Common myeloid progenitor, CD34-positive (primary cell): ENCODE data around the gene DYNLT4.
"Not testable (repeated sequence)": the region's sequence is repeated elsewhere in the genome, so short reads cannot be mapped to it uniquely, and the experiment has no call there.

Experiments used
- CTCF ChIA-PET: fragments of 350-600 bp; sonication (Branson Sonifier 250); formaldehyde crosslinking; loops from one replicate; lab custom pipeline; 2021; ENCODE audit warnings: antibody characterized with exemption; lab: Charles Lee
- POLR2A ChIA-PET: fragments of 350-600 bp; sonication (Branson Sonifier 250); formaldehyde crosslinking; loops from one replicate; lab custom pipeline; 2021; ENCODE audit warnings: antibody characterized with exemption; lab: Charles Lee
- DNase-seq, 3 donors: peaks; one replicate each; pipeline versions ENCODE4 v3.0.0 to v3.0.0-alpha.2; 2013
- H3K27ac ChIP-seq, 2 experiments: 1 replicate in 1 of 2; 2 replicates in 1 of 2; pipeline ENCODE4 v1.7.0; 2013; ENCODE audit warnings: inconsistent platforms in 2 of 2, low read length in 2 of 2, mild to moderate bottlenecking in 2 of 2, low read depth in 1 of 2, moderate library complexity in 1 of 2; ENCODE audit not compliant: severe bottlenecking in 2 of 2, insufficient read depth in 1 of 2, poor library complexity in 1 of 2
- H3K27me3 ChIP-seq, 5 experiments: replicated peaks in 2 of 5; 1 replicate in 3 of 5; 2 replicates in 2 of 5; pipeline versions ENCODE4 v1.6.1 to v1.7.0; 2013; ENCODE audit warnings: low read length in 4 of 5, mild to moderate bottlenecking in 2 of 5, moderate library complexity in 2 of 5, inconsistent platforms in 1 of 5; ENCODE audit not compliant: insufficient read depth in 5 of 5, control insufficient read depth in 4 of 5
- H3K36me3 ChIP-seq, 4 experiments: 1 replicate in 2 of 4; 2 replicates in 2 of 4; pipeline versions ENCODE4 v1.6.1 to v1.7.0; 2013; ENCODE audit warnings: low read length in 3 of 4, control low read depth in 1 of 4, mild to moderate bottlenecking in 1 of 4; ENCODE audit not compliant: control insufficient read depth in 4 of 4, insufficient read depth in 4 of 4
- H3K4me1 ChIP-seq, 4 experiments: 1 replicate in 3 of 4; 2 replicates in 1 of 4; pipeline versions ENCODE4 v1.6.1 to v1.7.1; 2013; ENCODE audit warnings: low read length in 3 of 4, mild to moderate bottlenecking in 3 of 4, control low read depth in 1 of 4, inconsistent platforms in 1 of 4, moderate library complexity in 1 of 4; ENCODE audit not compliant: control insufficient read depth in 4 of 4, insufficient read depth in 4 of 4; ENCODE audit errors: control extremely low read depth in 1 of 4
- H3K4me3 ChIP-seq, 7 experiments: 1 replicate in 4 of 7; 2 replicates in 3 of 7; pipeline versions ENCODE4 v1.5.1 to v1.7.0; 2013; ENCODE audit warnings: mild to moderate bottlenecking in 7 of 7, low read length in 6 of 7, moderate library complexity in 6 of 7, inconsistent platforms in 2 of 7, low read depth in 2 of 7, control low read depth in 1 of 7; ENCODE audit not compliant: insufficient read depth in 4 of 7, control insufficient read depth in 1 of 7; ENCODE audit errors: extremely low read depth in 1 of 7
- H3K9me3 ChIP-seq, 5 experiments: 1 replicate in 4 of 5; 2 replicates in 1 of 5; pipeline versions ENCODE4 v1.6.1 to v1.7.1; 2013; ENCODE audit warnings: low read length in 4 of 5, mild to moderate bottlenecking in 2 of 5, inconsistent platforms in 1 of 5, low read depth in 1 of 5, moderate library complexity in 1 of 5; ENCODE audit not compliant: control insufficient read depth in 4 of 5, insufficient read depth in 2 of 5; ENCODE audit errors: control extremely low read depth in 1 of 5
- WGBS: methylation state at CpG from one replicate; pipeline ENCODE4 v1.1.5; 2013; ENCODE audit not compliant: insufficient coverage; 5-methylcytosine and 5-hydroxymethylcytosine counted together

The DYNLT4 gene

DNA sequence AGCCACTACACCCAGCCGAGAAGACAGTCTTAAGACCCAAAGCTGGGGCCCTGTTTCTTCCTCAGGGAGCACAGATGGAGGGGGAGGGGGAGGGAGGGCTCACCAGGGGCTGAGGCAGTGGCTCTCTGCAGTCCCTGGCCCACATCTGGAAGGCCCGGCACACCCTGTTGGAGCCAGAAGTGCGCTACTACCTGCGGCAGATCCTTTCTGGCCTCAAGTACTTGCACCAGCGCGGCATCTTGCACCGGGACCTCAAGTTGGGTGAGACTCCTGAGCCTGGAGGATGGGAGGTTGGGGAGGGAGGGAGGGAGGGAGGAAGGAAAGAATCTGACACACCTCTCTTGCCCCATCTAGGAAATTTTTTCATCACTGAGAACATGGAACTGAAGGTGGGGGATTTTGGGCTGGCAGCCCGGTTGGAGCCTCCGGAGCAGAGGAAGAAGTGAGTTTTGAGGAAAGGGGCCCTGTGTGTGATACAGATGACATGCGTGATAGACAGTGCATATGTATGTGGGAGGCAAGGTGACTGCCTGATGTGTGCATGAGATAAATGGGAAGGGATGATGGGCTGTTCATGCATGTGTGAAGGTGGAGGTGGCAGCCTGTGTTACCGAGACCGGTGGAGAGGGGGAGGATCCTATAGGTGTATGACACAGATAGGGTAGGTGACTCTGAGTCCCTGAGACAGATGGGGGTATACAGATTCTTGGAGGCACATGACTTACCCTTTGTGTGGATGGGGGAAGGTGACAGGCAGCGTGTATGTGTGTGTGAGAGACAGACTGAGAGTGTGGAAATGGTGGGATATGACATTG is 5.5 kb downstream of the DYNLT4 start:
- Histone ChIP-seq H3K27me3 (no peaks in the 10 kb centered on the region), H3K36me3 (peaks cover 6 to 43% (median 34%) of the 10 kb centered on the region in 4 experiments), H3K4me3 (peak overlapping the region in 4 of 7 experiments; percentile 21 to 42 (median 33)), H3K9me3 (no peaks in the 10 kb centered on the region), H3K27ac (no peak overlapping the region), H3K4me1 (peaks cover 0 to 40% (median 34%) of the 10 kb centered on the region in 4 experiments)
- 67% methylated on average over 8 of the region's 13 CpGs for WGBS
- ChIA-PET CTCF (interaction anchor here (1.3 to 5.5 kb wide), 5 partner anchors 7 to 20 kb away, joined by 3 to 32 read pairs (median 14); partner anchors contain the start of genes BEST4 and BTBD19), POLR2A (interaction anchor here (0.8 to 3.1 kb wide), 3 partner anchors 12 to 18 kb away, joined by 3 to 59 read pairs (median 10); no protein-coding TSS in a partner anchor)
- no peak for DNase-seq

DNA sequence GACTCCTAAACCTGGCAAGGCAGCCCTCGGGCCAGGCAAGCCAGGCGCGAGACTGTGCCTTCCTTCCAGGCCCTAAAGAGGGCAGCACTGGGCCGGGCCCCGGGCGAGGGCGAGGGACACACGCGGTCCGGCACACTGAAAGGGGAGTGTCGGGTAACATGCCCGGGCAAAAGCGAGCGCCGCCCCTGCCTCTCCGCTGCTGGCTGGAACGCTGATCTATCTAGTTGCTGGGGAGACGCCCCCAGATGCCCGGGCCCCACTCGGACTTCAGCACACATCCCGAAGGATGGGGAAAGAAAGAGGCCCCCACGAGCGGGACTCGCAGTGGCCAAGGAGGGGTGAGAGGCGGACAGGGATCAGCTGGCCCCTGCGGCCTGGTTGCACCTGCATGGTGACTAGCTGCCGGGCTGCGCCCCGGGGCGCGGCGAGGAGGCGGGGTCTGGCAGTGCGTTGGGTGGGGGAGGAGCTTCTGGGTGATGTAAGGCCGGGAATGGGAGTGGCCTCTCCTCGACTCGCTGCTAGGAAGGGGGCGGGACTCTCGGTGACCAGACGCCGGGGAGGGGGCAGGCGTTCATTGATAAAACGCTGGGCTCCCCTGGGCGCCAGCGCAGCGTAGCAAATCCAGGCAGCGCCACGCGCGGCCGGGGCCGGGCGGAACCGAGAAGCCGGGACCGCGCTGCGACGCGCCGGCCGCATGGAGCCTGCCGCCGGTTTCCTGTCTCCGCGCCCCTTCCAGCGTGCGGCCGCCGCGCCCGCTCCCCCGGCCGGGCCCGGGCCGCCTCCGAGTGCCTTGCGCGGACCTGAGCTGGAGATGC is 7.2 kb downstream of the DYNLT4 start, which contains the start of gene PLK3:
TSS of gene PLK3 (plus strand) at position 608 of the 815 bp plus-strand sequence. CDS start at position 695, 87 bp downstream.
- peak; percentile 97 to 99 (median 99) for DNase-seq
- Histone ChIP-seq H3K27ac (peak within 1 kb of the TSS in 1 of 2 experiments; percentile 71), H3K4me3 (peak within 1 kb of the TSS; percentile 58 to 86 (median 78)), H3K4me1 (peaks cover 0 to 32% (median 24%) of the 10 kb centered on the region in 4 experiments), H3K9me3 (no peaks in the 10 kb centered on the region), H3K27me3 (no peaks in the 10 kb centered on the region), H3K36me3 (peaks cover 6 to 29% (median 23%) of the 10 kb centered on the region in 4 experiments)
- ChIA-PET POLR2A (interaction anchor here (0.6 to 3.1 kb wide), 14 partner anchors 9 to 78 kb away, joined by 3 to 59 read pairs (median 6); partner anchors contain the start of genes BTBD19, RNU5D-1 and RPS8), CTCF (interaction anchor here (0.7 to 5.5 kb wide), 13 partner anchors 9 to 514 kb away, joined by 3 to 32 read pairs (median 5); partner anchors contain the start of genes BEST4, BTBD19 and PTCH2)
- 0% methylated on average over 79 of the region's 79 CpGs for WGBS

DNA sequence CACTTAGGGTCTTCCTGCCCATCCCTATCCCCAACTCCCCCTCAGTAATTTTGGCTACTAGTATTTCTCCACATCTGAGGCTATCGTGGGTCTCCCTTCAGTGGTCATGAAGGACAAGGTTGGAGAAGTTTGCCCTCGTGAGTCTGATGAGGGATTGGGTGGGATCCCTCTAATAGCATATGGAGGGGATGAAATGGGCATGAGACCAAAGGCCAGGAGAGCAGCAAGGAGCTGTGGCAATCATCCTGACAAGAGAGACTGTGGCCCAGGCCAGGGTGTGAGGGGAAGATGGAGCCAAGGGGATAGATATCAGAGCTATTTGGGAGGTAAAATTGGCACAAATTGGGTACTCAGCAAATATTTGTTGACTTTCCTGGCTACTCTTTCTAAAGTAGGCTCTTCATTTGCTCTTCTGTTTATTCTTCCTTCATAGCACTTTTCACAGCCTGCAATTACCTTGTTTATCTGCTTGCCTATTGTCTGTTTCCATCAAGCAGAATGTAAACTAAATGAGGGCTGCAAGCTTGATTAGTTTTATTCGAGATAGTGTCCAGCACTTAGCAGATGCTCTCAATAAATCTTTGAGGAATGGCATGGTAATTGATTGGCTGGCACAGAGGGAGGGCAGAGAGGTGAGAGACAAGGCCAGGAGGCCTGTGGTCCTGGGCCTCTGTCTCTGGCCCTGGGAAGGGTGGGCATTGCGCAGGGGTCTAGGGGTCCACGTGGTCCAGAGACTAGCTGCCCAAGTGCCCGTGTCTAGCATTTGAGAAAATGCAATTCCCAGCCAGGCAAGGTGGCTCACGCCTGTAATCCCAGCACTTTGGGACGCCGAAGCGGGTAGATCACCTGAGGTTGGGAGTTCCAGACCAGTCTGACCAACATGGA is 8.4 kb downstream of the DYNLT4 start:
- Histone ChIP-seq H3K4me1 (peaks cover 0 to 32% (median 24%) of the 10 kb centered on the region in 4 experiments), H3K27ac (peak overlapping the region in 1 of 2 experiments; percentile 71), H3K27me3 (no peaks in the 10 kb centered on the region), H3K9me3 (no peaks in the 10 kb centered on the region), H3K36me3 (peaks cover 6 to 19% (median 14%) of the 10 kb centered on the region in 4 experiments), H3K4me3 (no peak overlapping the region)
- no peak for DNase-seq
- WGBS = 94% methylated on average over 9 of the region's 10 CpGs
- CTCF ChIA-PET = interaction anchor here (0.8 to 5.5 kb wide), 8 partner anchors 8 to 44 kb away, joined by 3 to 32 read pairs (median 6); partner anchors contain the start of genes BEST4, BTBD19 and PTCH2
- POLR2A ChIA-PET = interaction anchor here (0.6 to 3.1 kb wide), 5 partner anchors 10 to 159 kb away, joined by 3 to 59 read pairs (median 21); partner anchors contain the start of genes BTBD19 and RPS8

DNA sequence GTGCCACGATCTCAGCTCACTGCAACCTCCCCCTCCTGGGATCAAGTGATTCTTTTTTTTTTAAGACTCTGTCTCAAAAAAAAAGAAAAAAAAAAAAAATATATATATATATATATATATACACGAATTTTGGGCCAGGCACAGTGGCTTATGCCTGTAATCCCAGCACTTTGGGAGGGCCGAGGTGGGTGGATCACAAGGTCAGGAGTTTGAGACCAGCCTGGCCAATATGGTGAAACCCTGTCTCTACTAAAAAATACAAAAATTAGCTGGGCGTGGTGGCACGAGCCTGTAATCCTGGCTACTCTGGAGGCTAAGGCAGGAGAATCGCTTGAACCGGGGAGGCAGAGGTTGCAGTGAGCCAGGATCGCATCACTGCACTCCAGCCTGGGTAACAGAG is 9.3 kb downstream of the DYNLT4 start:
- 98% methylated on average over 5 of the region's 8 CpGs for WGBS
- H3K27ac ChIP-seq, POLR2A ChIA-PET, H3K27me3 ChIP-seq, H3K9me3 ChIP-seq, H3K4me3 ChIP-seq, DNase-seq: not testable (repeated sequence)
- peaks cover 0 to 32% (median 24%) of the 10 kb centered on the region in 4 experiments for H3K4me1 ChIP-seq
- CTCF ChIA-PET = interaction anchor here (0.9 to 5.5 kb wide), 3 partner anchors 11 to 37 kb away, joined by 3 to 32 read pairs (median 14); partner anchors contain the start of gene BEST4
- peaks cover 3 to 11% (median 7%) of the 10 kb centered on the region in 4 experiments for H3K36me3 ChIP-seq

DNA sequence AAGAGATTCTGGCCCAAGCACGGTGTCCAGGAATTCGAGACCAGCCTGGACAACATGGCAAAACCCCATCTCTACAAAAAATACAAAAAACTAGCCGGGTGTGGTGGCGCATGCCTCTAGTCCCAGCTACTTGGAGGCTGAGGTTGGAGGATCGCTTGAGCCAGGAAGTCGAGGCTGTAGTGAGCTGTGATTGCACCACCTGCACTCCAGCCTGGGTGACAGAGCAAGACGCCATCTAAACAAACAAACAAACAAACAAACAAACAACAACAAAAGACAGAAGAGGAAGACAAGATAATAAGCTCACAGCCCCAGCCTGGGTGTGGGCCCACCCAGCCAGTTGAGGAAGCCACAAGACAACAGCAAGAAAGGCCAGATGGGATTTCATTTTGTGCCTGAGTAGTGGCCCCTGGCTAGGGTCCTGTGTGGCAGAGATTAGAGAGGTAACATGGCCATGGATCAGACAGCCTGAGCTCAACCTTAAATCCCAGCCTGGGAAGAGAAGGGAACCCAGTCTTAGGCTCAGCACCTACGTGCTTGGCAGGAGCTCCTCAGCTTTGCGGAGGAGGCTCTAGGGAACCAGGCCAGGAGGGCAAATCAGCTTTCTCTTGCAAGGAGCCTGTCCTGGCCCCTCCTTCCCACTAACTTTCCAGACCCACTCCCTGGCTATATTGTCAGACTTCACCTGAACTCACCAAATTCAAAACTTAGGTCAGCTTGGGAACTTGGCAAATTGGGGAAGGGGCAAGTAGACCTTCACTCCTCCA is 14.2 kb downstream of the DYNLT4 start:
- no peaks in the 10 kb centered on the region for H3K36me3 ChIP-seq
- no peaks in the 10 kb centered on the region for H3K27me3 ChIP-seq
- no peak overlapping the region for H3K4me3 ChIP-seq
- H3K4me1 ChIP-seq = no peaks in the 10 kb centered on the region
- no peak for DNase-seq
- no peaks in the 10 kb centered on the region for H3K9me3 ChIP-seq
- ChIA-PET POLR2A (interaction anchor here (0.5 to 1.5 kb wide), 3 partner anchors 27 to 154 kb away, joined by 3 to 6 read pairs (median 4); partner anchors contain the start of gene RNU5D-1), CTCF (interaction anchor here (1.0 to 2.4 kb wide), 14 partner anchors 9 to 542 kb away, joined by 3 to 9 read pairs (median 4); partner anchors contain the start of genes BTBD19 and HECTD3)
- 97% methylated on average over 6 of the region's 9 CpGs for WGBS
- no peak overlapping the region for H3K27ac ChIP-seq
